Stimulated activated naive CD8-positive, alpha-beta T cell treated with anti-CD3 and anti-CD28 coated beads, Interleukin-15, Interleukin-2, amounts not matched to agents 100 U/mL and 50 U/mL, for 24 hours (primary cell): ENCODE results near the gene ITGBL1.
A peak's percentile ranks its signal among the peaks of the same experiment; 100 is the strongest.

ENCODE experiments used
- ATAC-seq: fragments of 150-1000 bp; cut with Tn5 transposase; one replicate; pipeline ENCODE4 v1.10.0; 2021
- DNase-seq: peaks from one replicate; pipeline ENCODE4 v3.0.0; 2021

Gene ITGBL1

GRCh38 chr13:101450749-101451130 lies 1.7 kb upstream of the ITGBL1 start:
- DNase-seq (no peak), ATAC-seq (no peak)

GRCh38 chr13:101451641-101452040 lies 834 bp upstream of the ITGBL1 start:
- no peak for ATAC-seq
- DNase-seq: no peak

GRCh38 chr13:101453784-101454201 lies 1.3 kb downstream of the ITGBL1 start:
- DNase-seq (no peak), ATAC-seq (peak; percentile 9)

GRCh38 chr13:101454767-101455166 lies 2.3 kb downstream of the ITGBL1 start:
- ATAC-seq (no peak), DNase-seq (no peak)

- DNase-seq: no peak
These were observed 3.4 kb downstream of the ITGBL1 start for GRCh38 chr13:101455863-101456262.

GRCh38 chr13:101457176-101457575 lies 4.7 kb downstream of the ITGBL1 start:
- DNase-seq (no peak), ATAC-seq (no peak)

More at GRCh38 chr13:101455863-101456262, 3.4 kb downstream of the ITGBL1 start:
- no peak for ATAC-seq

GRCh38 chr13:101465877-101466276 lies 13.4 kb downstream of the ITGBL1 start:
- ATAC-seq (no peak), DNase-seq (no peak)

GRCh38 chr13:101467415-101467814 lies 14.9 kb downstream of the ITGBL1 start:
- ATAC-seq (no peak), DNase-seq (no peak)

GRCh38 chr13:101473458-101473857 lies 21.0 kb downstream of the ITGBL1 start:
- ATAC-seq (no peak), DNase-seq (no peak)

GRCh38 chr13:101474419-101474957 lies 22.0 kb downstream of the ITGBL1 start:
- DNase-seq (no peak), ATAC-seq (no peak)

GRCh38 chr13:101475536-101475935 lies 23.1 kb downstream of the ITGBL1 start:
- ATAC-seq (no peak), DNase-seq (no peak)

GRCh38 chr13:101481421-101481820 lies 28.9 kb downstream of the ITGBL1 start:
- ATAC-seq (no peak), DNase-seq (no peak)

- DNase-seq: no peak
- ATAC-seq: no peak
These were observed 34.4 kb downstream of the ITGBL1 start for GRCh38 chr13:101486708-101487437.

GRCh38 chr13:101487438-101487830 lies 35.0 kb downstream of the ITGBL1 start:
- ATAC-seq (no peak), DNase-seq (no peak)

GRCh38 chr13:101488734-101489133 lies 36.3 kb downstream of the ITGBL1 start:
- ATAC-seq (no peak), DNase-seq (no peak)

- no peak for ATAC-seq
- no peak for DNase-seq
These were observed 37.3 kb downstream of the ITGBL1 start for GRCh38 chr13:101489643-101490405.

GRCh38 chr13:101490406-101491015 lies 38.0 kb downstream of the ITGBL1 start:
- ATAC-seq: no peak

GRCh38 chr13:101492251-101492910 lies 39.9 kb downstream of the ITGBL1 start:
- DNase-seq (no peak), ATAC-seq (no peak)

More at GRCh38 chr13:101490406-101491015, 38.0 kb downstream of the ITGBL1 start:
- no peak for DNase-seq

GRCh38 chr13:101493541-101493940 lies 41.1 kb downstream of the ITGBL1 start:
- DNase-seq: no peak
- no peak for ATAC-seq

GRCh38 chr13:101499406-101499805 lies 46.9 kb downstream of the ITGBL1 start:
- DNase-seq (no peak), ATAC-seq (no peak)

GRCh38 chr13:101502618-101503017 lies 50.1 kb downstream of the ITGBL1 start:
- DNase-seq: no peak
- ATAC-seq: no peak

- ATAC-seq: no peak
- DNase-seq: no peak
These were observed 58.7 kb downstream of the ITGBL1 start for GRCh38 chr13:101511161-101511560.
